Thyroid gland (tissue), 4 donors: ENCODE results near the gene CMTM1.

Experiments used
- CTCF ChIP-seq, 6 experiments: fragments of 200-600 bp in 3 of 6; fragments of 450-650 bp in 3 of 6; sonication (generic) in 3 of 6; IDR thresholded peaks; one replicate each; pipeline ENCODE4 v1.5.1; 2016 to 2019; ENCODE audit warnings: antibody characterized with exemption in 6 of 6, mild to moderate bottlenecking in 2 of 6, inconsistent platforms in 1 of 6, moderate library complexity in 1 of 6
- POLR2A ChIP-seq, 2 donors: fragments of 450-650 bp; IDR thresholded peaks; one replicate each; pipeline ENCODE4 v1.6.1; 2017; ENCODE audit warnings: antibody characterized with exemption in 2 of 2, mild to moderate bottlenecking in 2 of 2, moderate library complexity in 1 of 2

DNA sequence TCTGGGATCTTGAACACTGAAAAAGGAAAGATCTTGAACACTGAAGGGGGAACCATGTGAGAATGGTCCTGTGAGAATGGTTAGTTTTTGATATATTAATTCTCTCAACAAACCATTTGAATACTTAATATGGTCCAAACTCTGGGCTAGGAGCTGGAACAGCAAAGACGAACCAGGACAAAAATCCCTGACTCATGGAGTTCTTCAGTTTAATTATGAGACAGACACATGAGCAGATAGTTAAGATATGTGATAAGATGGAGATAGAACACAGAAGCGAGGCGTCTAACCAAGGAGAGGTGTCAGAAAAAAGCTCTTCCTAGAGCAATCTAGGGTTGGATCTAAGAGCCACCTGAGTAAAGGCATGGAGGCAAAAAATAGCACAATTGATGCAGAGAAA is 12.2 kb upstream of the CMTM1 start:
- no peak for TF ChIP-seq POLR2A (IDR thresholded peaks at IDR 0.05)
- TF ChIP-seq CTCF (IDR thresholded peaks at IDR 0.05) = no peak
